ENCODE measurements around the gene RNF215.
A peak's percentile ranks its signal among the peaks of the same experiment; 100 is the strongest.

RNF215 gene

GRCh38 chr22:30393322-30393680 lies 6.1 kb upstream of the RNF215 start:
- H3K4me3 ChIP-seq (ENCODE audit: low read depth, low read length): no peak overlapping the region
- no peak for DNase-seq (ENCODE audit: low read depth)
- TF ChIP-seq, protein P1, sequence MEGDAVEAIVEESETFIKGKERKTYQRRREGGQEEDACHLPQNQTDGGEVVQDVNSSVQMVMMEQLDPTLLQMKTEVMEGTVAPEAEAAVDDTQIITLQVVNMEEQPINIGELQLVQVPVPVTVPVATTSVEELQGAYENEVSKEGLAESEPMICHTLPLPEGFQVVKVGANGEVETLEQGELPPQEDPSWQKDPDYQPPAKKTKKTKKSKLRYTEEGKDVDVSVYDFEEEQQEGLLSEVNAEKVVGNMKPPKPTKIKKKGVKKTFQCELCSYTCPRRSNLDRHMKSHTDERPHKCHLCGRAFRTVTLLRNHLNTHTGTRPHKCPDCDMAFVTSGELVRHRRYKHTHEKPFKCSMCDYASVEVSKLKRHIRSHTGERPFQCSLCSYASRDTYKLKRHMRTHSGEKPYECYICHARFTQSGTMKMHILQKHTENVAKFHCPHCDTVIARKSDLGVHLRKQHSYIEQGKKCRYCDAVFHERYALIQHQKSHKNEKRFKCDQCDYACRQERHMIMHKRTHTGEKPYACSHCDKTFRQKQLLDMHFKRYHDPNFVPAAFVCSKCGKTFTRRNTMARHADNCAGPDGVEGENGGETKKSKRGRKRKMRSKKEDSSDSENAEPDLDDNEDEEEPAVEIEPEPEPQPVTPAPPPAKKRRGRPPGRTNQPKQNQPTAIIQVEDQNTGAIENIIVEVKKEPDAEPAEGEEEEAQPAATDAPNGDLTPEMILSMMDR (IDR thresholded peaks at IDR 0.05; ENCODE audit: low read depth, low read length, missing control alignments): no peak

DNA sequence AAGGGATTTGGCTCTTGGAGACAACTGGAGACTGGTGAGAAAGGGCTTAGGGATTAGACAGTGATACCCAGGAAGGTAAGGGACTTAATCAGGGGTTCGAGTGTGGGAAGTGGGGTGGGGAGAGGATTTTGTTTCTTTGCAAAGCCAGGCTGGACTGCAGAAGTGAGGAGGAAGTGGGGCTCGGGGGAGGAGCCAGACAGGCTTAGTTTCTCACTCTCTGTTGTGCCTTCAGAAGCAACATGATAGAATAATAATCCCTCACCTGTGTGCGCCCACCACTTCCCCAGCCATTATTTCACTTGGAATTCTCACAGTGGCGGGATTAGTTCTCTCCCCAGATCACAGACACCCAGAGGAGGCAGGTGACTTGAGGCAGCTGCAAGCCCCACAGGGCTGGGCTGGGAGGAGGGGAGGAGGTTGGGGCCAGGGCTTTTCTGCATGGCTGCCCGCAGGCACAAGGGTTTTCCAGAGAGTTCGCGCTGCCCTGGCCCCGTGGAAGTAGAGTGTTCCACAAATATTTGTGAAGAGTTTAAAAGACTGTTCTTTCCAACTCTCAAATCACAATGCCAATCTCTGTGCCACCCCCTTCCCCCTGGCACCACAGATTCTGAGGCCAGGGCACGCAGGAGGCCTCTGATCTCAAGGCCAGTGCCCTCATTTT lies 5.6 kb upstream of the RNF215 start:
- DNase-seq (ENCODE audit: low read depth): peak; percentile 19
- TF ChIP-seq, protein P1 (IDR thresholded peaks at IDR 0.05; ENCODE audit: low read depth, low read length, missing control alignments): no peak
- H3K4me3 ChIP-seq (ENCODE audit: low read depth, low read length): no peak overlapping the region

DNA sequence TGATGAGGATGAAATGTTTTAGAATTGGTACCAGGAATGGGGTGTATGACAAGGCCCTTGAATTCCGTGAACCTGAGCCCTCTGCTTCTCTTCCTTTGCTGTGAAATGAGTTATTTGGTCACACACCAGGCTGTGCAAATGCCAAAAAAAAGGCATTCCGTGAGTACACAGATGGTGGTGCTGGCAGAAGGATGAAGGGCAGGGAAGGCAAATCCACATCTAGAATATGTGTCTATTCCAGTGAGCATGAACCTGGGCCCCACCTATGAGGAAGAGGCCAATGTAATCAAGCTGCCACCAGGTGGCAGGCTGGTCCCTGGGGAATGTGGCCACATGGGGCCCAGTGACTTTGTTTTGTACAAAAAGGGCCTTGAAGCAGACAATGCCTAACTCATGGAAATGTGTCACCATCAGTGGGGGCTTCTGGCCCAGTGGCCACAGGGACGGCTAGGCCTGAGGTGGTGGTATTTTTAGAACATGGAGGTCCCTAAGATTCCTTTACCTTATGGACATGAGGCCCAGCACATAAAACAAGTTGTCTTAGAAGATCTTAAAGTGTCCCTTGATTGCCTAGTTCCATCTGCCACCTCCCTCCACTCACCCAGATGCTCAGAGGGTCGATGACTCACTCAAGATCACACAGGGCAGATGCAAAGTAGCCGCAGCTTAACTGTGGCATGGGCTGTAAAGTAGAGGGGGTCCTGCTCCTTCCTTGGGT lies 3.9 kb upstream of the RNF215 start:
- TF ChIP-seq, protein P1 (IDR thresholded peaks at IDR 0.05; ENCODE audit: low read depth, low read length, missing control alignments): peak; percentile 87
- no peak overlapping the region for H3K4me3 ChIP-seq (ENCODE audit: low read depth, low read length)
- DNase-seq (ENCODE audit: low read depth): peak; percentile 55

DNA sequence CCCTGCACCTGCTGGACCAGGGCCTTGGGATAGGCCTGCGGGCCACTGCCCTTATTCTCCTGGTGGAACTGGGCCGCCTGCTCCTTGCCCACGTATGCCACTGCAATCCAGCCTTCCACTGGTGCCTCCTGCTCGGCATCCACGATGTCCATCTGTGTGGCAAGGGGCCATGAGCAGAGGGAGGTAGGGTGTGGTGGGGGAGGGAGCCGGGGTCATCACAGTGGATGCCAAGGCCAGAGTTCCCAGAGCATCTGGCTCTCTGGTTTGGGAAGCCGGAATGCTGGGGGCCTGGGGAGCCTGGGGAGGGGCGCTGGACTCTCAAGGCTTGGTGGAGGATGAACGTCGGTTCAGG lies 627 bp downstream of the RNF215 start:
- no peak for DNase-seq (ENCODE audit: low read depth)
- H3K4me3 ChIP-seq (ENCODE audit: low read depth, low read length): peak overlapping the region; percentile 56
- TF ChIP-seq, protein P1 (IDR thresholded peaks at IDR 0.05; ENCODE audit: low read depth, low read length, missing control alignments): no peak

DNA sequence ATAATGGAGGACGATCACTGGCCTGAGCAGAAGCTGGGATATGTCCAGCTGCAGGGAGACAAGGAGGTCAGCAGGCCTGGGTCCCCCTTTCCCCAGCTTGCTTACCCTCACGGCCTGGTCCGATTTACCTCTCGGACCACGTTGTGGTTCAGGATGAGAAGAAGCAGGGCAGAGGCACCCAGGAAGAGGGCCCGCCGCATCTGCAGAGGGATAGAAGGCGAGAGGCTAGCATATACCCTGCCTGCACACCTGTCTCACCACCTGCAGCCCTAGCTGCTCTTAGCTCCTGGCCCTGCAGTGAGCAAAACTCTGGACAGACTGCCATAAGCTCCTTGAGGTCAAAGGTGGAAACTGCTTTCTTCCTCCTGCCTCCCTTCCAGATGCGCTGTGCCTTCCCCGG lies 1.3 kb downstream of the RNF215 start:
- TF ChIP-seq, protein P1 (IDR thresholded peaks at IDR 0.05; ENCODE audit: low read depth, low read length, missing control alignments): no peak
- DNase-seq (ENCODE audit: low read depth): no peak
- H3K4me3 ChIP-seq (ENCODE audit: low read depth, low read length): no peak overlapping the region

- TF ChIP-seq, protein P1 (IDR thresholded peaks at IDR 0.05; ENCODE audit: low read depth, low read length, missing control alignments): no peak
- DNase-seq (ENCODE audit: low read depth): no peak
- H3K4me3 ChIP-seq (ENCODE audit: low read depth, low read length): no peak overlapping the region
These were observed 4.2 kb downstream of the RNF215 start for GRCh38 chr22:30383061-30383460.

DNA sequence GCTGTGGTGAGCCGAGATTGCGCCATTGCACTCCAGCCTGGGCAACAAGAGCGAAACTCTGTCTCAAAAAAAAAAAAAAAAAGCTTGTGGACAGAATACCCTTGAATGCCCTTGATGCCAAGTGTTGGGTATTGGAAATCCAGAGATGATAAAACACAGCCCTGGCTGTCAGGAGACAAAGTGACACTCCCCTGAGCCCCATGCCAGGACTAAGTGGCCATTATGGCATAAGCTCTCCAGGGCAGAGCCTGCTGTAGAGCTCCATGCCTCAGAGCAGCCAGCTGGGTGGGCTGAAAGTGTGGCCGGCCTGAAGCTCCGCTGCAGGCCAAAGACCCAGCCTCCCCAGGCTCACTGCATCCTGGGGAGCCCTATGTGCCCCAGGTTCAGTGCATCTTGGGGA lies 4.9 kb downstream of the RNF215 start:
- TF ChIP-seq, protein P1 (IDR thresholded peaks at IDR 0.05; ENCODE audit: low read depth, low read length, missing control alignments): no peak
- DNase-seq (ENCODE audit: low read depth): no peak
- no peak overlapping the region for H3K4me3 ChIP-seq (ENCODE audit: low read depth, low read length)
